DMS153 treated with DMSO at 0.1 percent for 48 hours (cell line): ENCODE results near the gene MRPL23.

Experiments used
- DNase-seq: peaks from one replicate; lab custom pipeline; 2025; ENCODE audit not compliant: unreplicated experiment; lab: John Stamatoyannopoulos, UW

MRPL23 gene

GRCh38 chr11:1946812-1947484 is at the start of gene MRPL23:
Gene MRPL23 (plus strand): TSS chr11:1947332. CDS start chr11:1947363, 31 bp downstream.
- DNase-seq, result no peak

GRCh38 chr11:1899090-1899489 is 48.0 kb upstream of the MRPL23 start:
- no peak for DNase-seq

- DNase-seq, result no peak
Observed at GRCh38 chr11:1899686-1900085, 47.4 kb upstream of the MRPL23 start.

GRCh38 chr11:1906181-1906580 is 41.0 kb upstream of the MRPL23 start:
- no peak for DNase-seq

- DNase-seq, result no peak
Observed at GRCh38 chr11:1906611-1907423, 40.3 kb upstream of the MRPL23 start.

- DNase-seq, result no peak
Observed at GRCh38 chr11:1908618-1909017, 38.5 kb upstream of the MRPL23 start.

- DNase-seq, result no peak
Observed at GRCh38 chr11:1909524-1909923, 37.6 kb upstream of the MRPL23 start.

- DNase-seq, result no peak
Observed at GRCh38 chr11:1912289-1912878, 34.7 kb upstream of the MRPL23 start.

- DNase-seq, result no peak
Observed at GRCh38 chr11:1913271-1914060, 33.7 kb upstream of the MRPL23 start.

- no peak for DNase-seq
Observed at GRCh38 chr11:1915795-1916131, 31.4 kb upstream of the MRPL23 start.

- DNase-seq, result no peak
Observed at GRCh38 chr11:1916132-1916985, 30.8 kb upstream of the MRPL23 start.

GRCh38 chr11:1916986-1917522 is 30.1 kb upstream of the MRPL23 start:
- no peak for DNase-seq

- no peak for DNase-seq
Observed at GRCh38 chr11:1917523-1918435, 29.4 kb upstream of the MRPL23 start.

- DNase-seq, result no peak
Observed at GRCh38 chr11:1918436-1919315, 28.5 kb upstream of the MRPL23 start.

GRCh38 chr11:1919391-1920127 is 27.6 kb upstream of the MRPL23 start, which contains the start of gene TNNT3:
Gene TNNT3 (plus strand): TSS chr11:1919703. CDS start chr11:1922875, 3,172 bp downstream.
- no peak for DNase-seq

- no peak for DNase-seq
Observed at GRCh38 chr11:1920128-1920908, 26.8 kb upstream of the MRPL23 start.
